Ishikawa (cell line): Measurements from ENCODE around the gene CST6.
A peak's percentile ranks its signal among the peaks of the same experiment; 100 is the strongest.

Experiments
- CEBPB ChIP-seq: IDR thresholded peaks from 2 replicates; pipeline ENCODE4 v1.6.1; 2012
- CREB1 ChIP-seq: IDR thresholded peaks from 2 replicates; pipeline ENCODE4 v1.6.1; 2012; ENCODE audit warnings: low read depth
- EGR1 ChIP-seq: IDR thresholded peaks from 2 replicates; pipeline ENCODE4 v1.6.1; 2012
- EP300 ChIP-seq: IDR thresholded peaks from 2 replicates; pipeline ENCODE4 v1.6.1; 2012; ENCODE audit warnings: borderline replicate concordance
- FOXM1 ChIP-seq: IDR thresholded peaks from 2 replicates; pipeline ENCODE4 v1.6.1; 2012; ENCODE audit warnings: low read depth, borderline replicate concordance
- MAX ChIP-seq: IDR thresholded peaks from 2 replicates; pipeline ENCODE4 v1.6.1; 2012
- NFIC ChIP-seq: IDR thresholded peaks from 2 replicates; pipeline ENCODE4 v1.6.1; 2012
- RAD21 ChIP-seq: IDR thresholded peaks from 2 replicates; pipeline ENCODE4 v1.6.1; 2012; ENCODE audit warnings: low read depth
- REST ChIP-seq: IDR thresholded peaks from 2 replicates; pipeline ENCODE4 v1.6.1; 2012; ENCODE audit warnings: low read depth, mild to moderate bottlenecking
- TAF1 ChIP-seq: IDR thresholded peaks from 2 replicates; pipeline ENCODE4 v1.6.1; 2012; ENCODE audit warnings: low read depth, mild to moderate bottlenecking
- TCF12 ChIP-seq: IDR thresholded peaks from 2 replicates; pipeline ENCODE4 v1.6.1; 2012; ENCODE audit warnings: low read depth
- TEAD4 ChIP-seq: IDR thresholded peaks from 2 replicates; pipeline ENCODE4 v1.6.1; 2012
- YY1 ChIP-seq: IDR thresholded peaks from 2 replicates; pipeline ENCODE4 v1.6.1; 2012; ENCODE audit warnings: low read depth

GRCh38 chr11:66012946-66013761 is 1.3 kb downstream of the CST6 start:
- TF ChIP-seq REST (peak; percentile 81), TCF12 (peak; percentile 91), NFIC (peak; percentile 84), RAD21 (no peak), MAX (no peak; the same call in 1 of the 2 replicates), CEBPB (no peak), FOXM1 (no peak; the same call in 1 of the 2 replicates), EP300 (peak; percentile 92), YY1 (peak; percentile 46; the same call in 1 of the 2 replicates), TAF1 (no peak), EGR1 (no peak), TEAD4 (peak; percentile 81), CREB1 (no peak)
